K562 (cell line): ENCODE measurements around the gene ERN1. TPM values are rescaled to one million over a fixed set of nuclear protein-coding genes. Genes with fewer than 3 reads are reported as not detected.
A peak's percentile ranks its signal among the peaks of the same experiment; 100 is the strongest.

Experiments used
- DEAF1 ChIP-seq: fragments of 450-650 bp; formaldehyde crosslinking; IDR thresholded peaks from 2 replicates; pipeline ENCODE4 v1.4.0; 2020; ENCODE audit warnings: mild to moderate bottlenecking, moderate library complexity
- ELF2 ChIP-seq: fragments of 250-450 bp; sonication (Bioruptor Pico); IDR thresholded peaks from 2 replicates; pipeline ENCODE4 v1.5.0; 2021; ENCODE audit warnings: mild to moderate bottlenecking
- KAT7 ChIP-seq: sonication (generic); formaldehyde crosslinking; IDR thresholded peaks from 2 replicates; pipeline ENCODE4 v1.8.0; 2022; ENCODE audit warnings: missing genetic modification reagents, mild to moderate bottlenecking, borderline replicate concordance
- MCM7 ChIP-seq, 2 experiments: fragments of 450-650 bp; IDR thresholded peaks; 2 replicates each; pipeline ENCODE4 v1.6.1; 2016 to 2018
- SRF ChIP-seq, 2 experiments: fragments of 250-450, 450-650 bp in 1 of 2; sonication (Bioruptor Pico) in 1 of 2; sonication (generic) in 1 of 2; formaldehyde crosslinking; IDR thresholded peaks; 2 replicates each; pipeline versions ENCODE4 v1.5.0 to v1.5.1; 2020 to 2022; ENCODE audit warnings: mild to moderate bottlenecking in 1 of 2, missing genetic modification reagents in 1 of 2
- TBP ChIP-seq: optimal IDR thresholded peaks from 2 replicates; pipeline ENCODE3; 2011; ENCODE audit warnings: low read depth, low read length, improper control_type of control experiment
- TCF3 ChIP-seq: sonication (generic); formaldehyde crosslinking; IDR thresholded peaks from 2 replicates; pipeline ENCODE4 v1.4.0; 2020; ENCODE audit warnings: mild to moderate bottlenecking, missing genetic modification reagents
- ZNF318 ChIP-seq, 2 experiments: fragments of 450-650 bp; IDR thresholded peaks; 2 replicates each; pipeline ENCODE4 v1.6.1; 2016; ENCODE audit warnings: mild to moderate bottlenecking in 2 of 2, borderline replicate concordance in 1 of 2, low read depth in 1 of 2, moderate library complexity in 1 of 2
- ZZZ3 ChIP-seq: fragments of 450-650 bp; IDR thresholded peaks from 2 replicates; pipeline ENCODE4 v1.6.1; 2016; ENCODE audit warnings: antibody characterized with exemption, mild to moderate bottlenecking, moderate library complexity
- polyA plus RNA-seq, 8 experiments: library from polyadenylated mRNA; depleted of rRNA in 4 of 8; stranded (reverse) in 5 of 8; unstranded in 3 of 8; fragments of >200 nt; fragmentation: Nextera tagmentation in 2 of 8; fragmentation: Illumina TruSeq in 1 of 8; extraction: Ambion mirVana in 2 of 8; extraction: Trizol in 1 of 8; gene quantifications; 2 replicates each; pipeline versions ENCODE4 v1.2.1 to v1.2.3, GENCODE V29; 2011 to 2014; ENCODE audit warnings: inconsistent platforms in 1 of 8, missing spikeins in 1 of 8
- total RNA-seq, 7 experiments: library from RNA; depleted of rRNA in 6 of 7; stranded (reverse); fragments of >200 nt in 6 of 7; fragmentation: Illumina TruSeq in 2 of 7; extraction: Trizol in 2 of 7; gene quantifications; 2 replicates each; pipeline versions ENCODE4 v1.2.1 to v1.2.3, GENCODE V29; 2011 to 2021; ENCODE audit warnings: low replicate concordance in 1 of 7
- TF ChIP-seq, protein P1 (sequence below): fragments of 150-350 bp; IDR thresholded peaks from 2 replicates; pipeline ENCODE4 v1.6.1; 2014; ENCODE audit warnings: low read depth, mild to moderate bottlenecking, low read length, borderline replicate concordance

The ERN1 gene
- total and polyA plus RNA-seq, 9 of the 15 experiments (the other 6 are each of a cell fraction or from before 2014, with no cell fraction given): 2.1 to 22.5 (median 7.3) TPM

GRCh38 chr17:64081802-64082799, 47.8 kb downstream of the ERN1 start (continued):
- TF ChIP-seq, protein P1, sequence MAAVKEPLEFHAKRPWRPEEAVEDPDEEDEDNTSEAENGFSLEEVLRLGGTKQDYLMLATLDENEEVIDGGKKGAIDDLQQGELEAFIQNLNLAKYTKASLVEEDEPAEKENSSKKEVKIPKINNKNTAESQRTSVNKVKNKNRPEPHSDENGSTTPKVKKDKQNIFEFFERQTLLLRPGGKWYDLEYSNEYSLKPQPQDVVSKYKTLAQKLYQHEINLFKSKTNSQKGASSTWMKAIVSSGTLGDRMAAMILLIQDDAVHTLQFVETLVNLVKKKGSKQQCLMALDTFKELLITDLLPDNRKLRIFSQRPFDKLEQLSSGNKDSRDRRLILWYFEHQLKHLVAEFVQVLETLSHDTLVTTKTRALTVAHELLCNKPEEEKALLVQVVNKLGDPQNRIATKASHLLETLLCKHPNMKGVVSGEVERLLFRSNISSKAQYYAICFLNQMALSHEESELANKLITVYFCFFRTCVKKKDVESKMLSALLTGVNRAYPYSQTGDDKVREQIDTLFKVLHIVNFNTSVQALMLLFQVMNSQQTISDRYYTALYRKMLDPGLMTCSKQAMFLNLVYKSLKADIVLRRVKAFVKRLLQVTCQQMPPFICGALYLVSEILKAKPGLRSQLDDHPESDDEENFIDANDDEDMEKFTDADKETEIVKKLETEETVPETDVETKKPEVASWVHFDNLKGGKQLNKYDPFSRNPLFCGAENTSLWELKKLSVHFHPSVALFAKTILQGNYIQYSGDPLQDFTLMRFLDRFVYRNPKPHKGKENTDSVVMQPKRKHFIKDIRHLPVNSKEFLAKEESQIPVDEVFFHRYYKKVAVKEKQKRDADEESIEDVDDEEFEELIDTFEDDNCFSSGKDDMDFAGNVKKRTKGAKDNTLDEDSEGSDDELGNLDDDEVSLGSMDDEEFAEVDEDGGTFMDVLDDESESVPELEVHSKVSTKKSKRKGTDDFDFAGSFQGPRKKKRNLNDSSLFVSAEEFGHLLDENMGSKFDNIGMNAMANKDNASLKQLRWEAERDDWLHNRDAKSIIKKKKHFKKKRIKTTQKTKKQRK: no peak
- TF ChIP-seq DEAF1 (CRISPR knock-in tag) (peak; percentile 25; the same call in 1 of the 2 replicates), MCM7 (IDR thresholded peaks at IDR 0.05) (no peak), ZZZ3 (no peak), ZNF318 (IDR thresholded peaks at IDR 0.05; ENCODE audit: borderline replicate concordance in 1 of 2, low read depth in 1 of 2) (peak in 1 of 2 experiments; percentile 77; a peak in 1 of 4 replicates), TBP (peak; percentile 40), KAT7 (CRISPR knock-in tag) (no peak), ELF2 (CRISPR knock-in tag) (peak; percentile 23), SRF (CRISPR knock-in tag; IDR thresholded peaks at IDR 0.05) (peak in 1 of 2 experiments; percentile 60; a peak in 1 of 4 replicates), TCF3 (peak; percentile 62)
